Stomach (tissue), 9 donors: ENCODE results near the gene MRPL28. TPM values are rescaled to one million over a fixed set of nuclear protein-coding genes. Genes with fewer than 3 reads are reported as not detected.

Experiments
- DNase-seq, 2 donors: peaks; one replicate each; pipeline versions ENCODE4 v3.0.0 to v3.0.0-alpha.2; 2013 to 2019
- H3K27ac ChIP-seq, 5 donors: fragments of 200-600 bp in 4 of 5; sonication (generic) in 4 of 5; one replicate each; pipeline ENCODE4 v1.5.1; 2013 to 2019; ENCODE audit warnings: mild to moderate bottlenecking in 1 of 5, moderate library complexity in 1 of 5
- H3K27me3 ChIP-seq, 3 donors: fragments of 200-600 bp; sonication (generic); one replicate each; pipeline ENCODE4 v1.5.1; 2017 to 2019; ENCODE audit warnings: mixed run types in 1 of 3
- H3K36me3 ChIP-seq, 4 donors: fragments of 200-600 bp; sonication (generic); 1 replicate in 3 of 4; 2 replicates in 1 of 4; pipeline ENCODE4 v1.5.1; 2016 to 2019
- H3K4me1 ChIP-seq, 4 donors: fragments of 200-600 bp; sonication (generic); one replicate each; pipeline ENCODE4 v1.5.1; 2016 to 2019
- H3K4me3 ChIP-seq, 4 donors: fragments of 200-600 bp; sonication (generic) in 3 of 4; one replicate each; pipeline ENCODE4 v1.5.1; 2016 to 2019; ENCODE audit warnings: mild to moderate bottlenecking in 1 of 4
- H3K9me3 ChIP-seq, 4 donors: fragments of 200-600 bp; sonication (generic); one replicate each; pipeline ENCODE4 v1.5.1; 2016 to 2019
- CTCF ChIP-seq, 7 experiments: fragments of 450-650 bp in 4 of 7; fragments of 200-600 bp in 3 of 7; sonication (generic) in 3 of 7; IDR thresholded peaks; one replicate each; pipeline ENCODE4 v1.5.1; 2016 to 2019; ENCODE audit warnings: antibody characterized with exemption in 7 of 7, control low read depth in 2 of 7, mild to moderate bottlenecking in 1 of 7
- EP300 ChIP-seq: sonication (generic); formaldehyde crosslinking; IDR thresholded peaks from one replicate; pipeline ENCODE4 v1.6.1; 2017; ENCODE audit warnings: antibody characterized with exemption
- POLR2A ChIP-seq, 4 donors: fragments of 450-650 bp; IDR thresholded peaks; one replicate each; pipeline ENCODE4 v1.6.1; 2016; ENCODE audit warnings: antibody characterized with exemption in 4 of 4, control low read depth in 2 of 4, mild to moderate bottlenecking in 1 of 4, moderate library complexity in 1 of 4
- POLR2AphosphoS5 ChIP-seq, 3 donors: sonication (generic); formaldehyde crosslinking; IDR thresholded peaks; one replicate each; pipeline ENCODE4 v1.6.1; 2016; ENCODE audit warnings: antibody characterized with exemption in 3 of 3
- WGBS, 5 donors: extraction: QIAGEN DNeasy Blood & Tissue Kit in 3 of 5; methylation state at CpG; one replicate each; pipeline versions ENCODE4 v1.1.5 to v1.1.7; 2013 to 2018; 5-methylcytosine and 5-hydroxymethylcytosine counted together
- intact Hi-C: fragments of 100-400 bp; cut with DNase I; formaldehyde crosslinking; loops from one replicate; pipeline ENCODE4 v1.15.1; 2023; ENCODE audit warnings: low total_unique reads
- polyA plus RNA-seq, 3 donors: library from polyadenylated mRNA; stranded (reverse); fragments of 200-250 nt; gene quantifications; one replicate each; pipeline ENCODE4 v1.2.3, GENCODE V29; 2013
- total RNA-seq, 5 donors: library from RNA; depleted of rRNA; stranded (reverse); fragments of >200 nt; gene quantifications; one replicate each; pipeline versions ENCODE4 v1.1.0 to v1.2.3, GENCODE V29; 2014 to 2016
- donor health status: healthy with polysubstance abuse.
- donor health status: Bipolar disorder and iron deficiency.
- donor health status: healthy.

Gene MRPL28
- total and polyA plus RNA-seq, 8 donors = 9.9 to 106 (median 56.6) TPM

- H3K4me3 ChIP-seq = no peak overlapping the region
- peaks cover 22 to 49% (median 42%) of the 10 kb centered on the region in 4 donors for H3K36me3 ChIP-seq
- DNase-seq = no peak
- intact Hi-C loops = no loop called here
- peaks cover 0 to 8% (median 3%) of the 10 kb centered on the region in 4 donors for H3K4me1 ChIP-seq
- 92 to 100% (median 94%) methylated on average over 5 of the region's 5 CpGs for WGBS, 5 donors
- no peaks in the 10 kb centered on the region for H3K27me3 ChIP-seq
- TF ChIP-seq CTCF (IDR thresholded peaks at IDR 0.05) = no peak
- TF ChIP-seq POLR2AphosphoS5 (IDR thresholded peaks at IDR 0.05) = no peak
- TF ChIP-seq POLR2A (IDR thresholded peaks at IDR 0.05) = no peak
- TF ChIP-seq EP300 = no peak
- H3K27ac ChIP-seq = no peak overlapping the region
- no peaks in the 10 kb centered on the region for H3K9me3 ChIP-seq
Observed at GRCh38 chr16:317583-317982, 52.8 kb downstream of the MRPL28 start.

Other genes starting within 250 kb of the MRPL28 start
- gene NPRL3, start 231.9 kb downstream of the MRPL28 start, total RNA-seq = 10 to 100 TPM in 3 of 5 donors, 1 to 10 TPM in 1, under 1 TPM in 1; 0.58 to 73.9 (median 22.3) TPM
- gene NPRL3, start 231.9 kb downstream of the MRPL28 start, polyA plus RNA-seq = 10 to 100 TPM; 12.4 to 14.1 (median 13.3) TPM
- not detected for gene HBZ, start 217.9 kb downstream of the MRPL28 start, total RNA-seq
- not detected for gene HBZ, start 217.9 kb downstream of the MRPL28 start, polyA plus RNA-seq
- 10 to 100 TPM in 1 of 5 donors, not detected in 4; 10.3 TPM for gene HBM, start 204.6 kb downstream of the MRPL28 start, total RNA-seq
- gene HBM, start 204.6 kb downstream of the MRPL28 start, polyA plus RNA-seq = not detected
- gene HBA2, start 197.7 kb downstream of the MRPL28 start, total RNA-seq = 100 to 1,000 TPM in 1 of 5 donors, 10 to 100 TPM in 2, 1 to 10 TPM in 1, not detected in 1; 8.4 to 570 (median 32.0) TPM
- gene HBA2, start 197.7 kb downstream of the MRPL28 start, polyA plus RNA-seq = 10 to 100 TPM in 2 of 3 donors, 1 to 10 TPM in 1; 3.5 to 21.3 (median 17.0) TPM
- gene HBA1, start 193.9 kb downstream of the MRPL28 start, total RNA-seq = 100 to 1,000 TPM in 1 of 5 donors, 10 to 100 TPM in 1, not detected in 3; 34.8 to 263 TPM
- 1 to 10 TPM in 1 of 3 donors, under 1 TPM in 1, not detected in 1; 0.88 to 5.7 TPM for gene HBA1, start 193.9 kb downstream of the MRPL28 start, polyA plus RNA-seq
- gene HBQ1, start 190.1 kb downstream of the MRPL28 start, total RNA-seq = not detected
- gene HBQ1, start 190.1 kb downstream of the MRPL28 start, polyA plus RNA-seq = not detected
- gene LUC7L, start 141.1 kb downstream of the MRPL28 start, total RNA-seq = 100 to 1,000 TPM; 100 to 221 (median 121) TPM
- gene LUC7L, start 141.1 kb downstream of the MRPL28 start, polyA plus RNA-seq = 100 to 1,000 TPM in 1 of 3 donors, 10 to 100 TPM in 2; 77.5 to 108 (median 82.2) TPM
- gene FAM234A, start 135.7 kb downstream of the MRPL28 start, total RNA-seq = 10 to 100 TPM; 14.6 to 87.2 (median 60.3) TPM
- 10 to 100 TPM; 13.1 to 34.9 (median 29.5) TPM for gene FAM234A, start 135.7 kb downstream of the MRPL28 start, polyA plus RNA-seq
- gene RGS11, start 94.6 kb downstream of the MRPL28 start, total RNA-seq = 10 to 100 TPM in 2 of 5 donors, 1 to 10 TPM in 3; 2.6 to 24.6 (median 7.0) TPM
- 10 to 100 TPM in 2 of 3 donors, 1 to 10 TPM in 1; 7.3 to 26.3 (median 11.9) TPM for gene RGS11, start 94.6 kb downstream of the MRPL28 start, polyA plus RNA-seq
- gene ARHGDIG, start 89.9 kb downstream of the MRPL28 start, total RNA-seq = 10 to 100 TPM in 2 of 5 donors, 1 to 10 TPM in 2, not detected in 1; 3.1 to 39.7 (median 11.0) TPM
- 10 to 100 TPM in 1 of 3 donors, 1 to 10 TPM in 2; 5.2 to 50.4 (median 9.6) TPM for gene ARHGDIG, start 89.9 kb downstream of the MRPL28 start, polyA plus RNA-seq
- 100 to 1,000 TPM in 1 of 5 donors, 10 to 100 TPM in 3, not detected in 1; 32.3 to 118 (median 65.1) TPM for gene PDIA2, start 87.4 kb downstream of the MRPL28 start, total RNA-seq
- gene PDIA2, start 87.4 kb downstream of the MRPL28 start, polyA plus RNA-seq = 100 to 1,000 TPM; 142 to 932 (median 584) TPM
- gene AXIN1, start 17.8 kb downstream of the MRPL28 start, total RNA-seq = 10 to 100 TPM; 11.7 to 69.2 (median 17.0) TPM
- 10 to 100 TPM; 13.3 to 19.1 (median 17.9) TPM for gene AXIN1, start 17.8 kb downstream of the MRPL28 start, polyA plus RNA-seq
- gene PGAP6, start 11.4 kb upstream of the MRPL28 start, total RNA-seq = 100 to 1,000 TPM in 4 of 5 donors, 10 to 100 TPM in 1; 20.7 to 364 (median 162) TPM
- 10 to 100 TPM; 27.7 to 54.4 (median 33.9) TPM for gene PGAP6, start 11.4 kb upstream of the MRPL28 start, polyA plus RNA-seq
- gene NME4, start 26.7 kb upstream of the MRPL28 start, total RNA-seq = 100 to 1,000 TPM in 1 of 5 donors, 10 to 100 TPM in 4; 23.3 to 187 (median 49.0) TPM
- gene NME4, start 26.7 kb upstream of the MRPL28 start, polyA plus RNA-seq = 10 to 100 TPM; 84.0 to 97.7 (median 95.6) TPM
- 100 to 1,000 TPM in 1 of 5 donors, 10 to 100 TPM in 2, 1 to 10 TPM in 2; 5.8 to 149 (median 12.5) TPM for gene DECR2, start 31.3 kb upstream of the MRPL28 start, total RNA-seq
- 10 to 100 TPM; 20.8 to 24.5 (median 22.6) TPM for gene DECR2, start 31.3 kb upstream of the MRPL28 start, polyA plus RNA-seq
- 100 to 1,000 TPM in 1 of 5 donors, 10 to 100 TPM in 3, 1 to 10 TPM in 1; 6.7 to 102 (median 57.8) TPM for gene RAB11FIP3, start 55.1 kb upstream of the MRPL28 start, total RNA-seq
- gene RAB11FIP3, start 55.1 kb upstream of the MRPL28 start, polyA plus RNA-seq = 10 to 100 TPM; 15.4 to 19.7 (median 16.2) TPM
- 100 to 1,000 TPM in 1 of 5 donors, 10 to 100 TPM in 4; 25.2 to 235 (median 83.5) TPM for gene CAPN15, start 157.2 kb upstream of the MRPL28 start, total RNA-seq
- gene CAPN15, start 157.2 kb upstream of the MRPL28 start, polyA plus RNA-seq = 10 to 100 TPM; 29.3 to 33.2 (median 29.6) TPM
- not detected for gene PRR35, start 189.9 kb upstream of the MRPL28 start, total RNA-seq
- gene PRR35, start 189.9 kb upstream of the MRPL28 start, polyA plus RNA-seq = not detected
- gene NHLRC4, start 196.5 kb upstream of the MRPL28 start, total RNA-seq = under 1 TPM in 2 of 5 donors, not detected in 3; 0.89 to 0.92 TPM
- 1 to 10 TPM in 2 of 3 donors, under 1 TPM in 1; 0.35 to 1.4 (median 1.4) TPM for gene NHLRC4, start 196.5 kb upstream of the MRPL28 start, polyA plus RNA-seq
- gene PIGQ, start 199.4 kb upstream of the MRPL28 start, total RNA-seq = 100 to 1,000 TPM in 2 of 5 donors, 10 to 100 TPM in 3; 14.3 to 217 (median 52.6) TPM
- gene PIGQ, start 199.4 kb upstream of the MRPL28 start, polyA plus RNA-seq = 10 to 100 TPM; 30.1 to 46.5 (median 38.0) TPM
- gene RAB40C, start 219.5 kb upstream of the MRPL28 start, total RNA-seq = 100 to 1,000 TPM in 1 of 5 donors, 10 to 100 TPM in 4; 17.6 to 101 (median 51.3) TPM
- gene RAB40C, start 219.5 kb upstream of the MRPL28 start, polyA plus RNA-seq = 10 to 100 TPM; 20.9 to 24.6 (median 22.1) TPM